CD8-positive, alpha-beta memory T cell (primary cell): ENCODE data around the gene KCNAB1. TPM values are rescaled to one million over a fixed set of nuclear protein-coding genes. Genes with fewer than 3 reads are reported as not detected.
A peak's percentile ranks its signal among the peaks of the same experiment; 100 is the strongest.

ENCODE experiments used
- CTCF ChIA-PET: fragments of 350-600 bp; sonication (Branson Sonifier 250); formaldehyde crosslinking; loops from one replicate; lab custom pipeline; 2021; ENCODE audit warnings: antibody characterized with exemption; lab: Charles Lee
- POLR2A ChIA-PET: fragments of 350-600 bp; sonication (Branson Sonifier 250); formaldehyde crosslinking; loops from one replicate; lab custom pipeline; 2021; ENCODE audit warnings: antibody characterized with exemption; lab: Charles Lee
- DNase-seq, 5 donors: peaks; one replicate each; pipeline versions ENCODE4 v3.0.0 to v3.0.0-alpha.2; 2020 to 2022; ENCODE audit warnings: mixed read lengths in 1 of 5
- H3K27ac ChIP-seq: one replicate; pipeline ENCODE4 v1.7.0; 2013; ENCODE audit warnings: low read depth, mild to moderate bottlenecking, low read length, moderate library complexity
- H3K27me3 ChIP-seq: 2 replicates; pipeline ENCODE4 v1.7.0; 2013; ENCODE audit warnings: low read length, mild to moderate bottlenecking; ENCODE audit not compliant: insufficient read depth, poor library complexity, severe bottlenecking
- H3K36me3 ChIP-seq: 2 replicates; pipeline ENCODE4 v1.7.0; 2013; ENCODE audit warnings: mild to moderate bottlenecking, low read length, moderate library complexity; ENCODE audit not compliant: insufficient read depth
- H3K4me1 ChIP-seq: 2 replicates; pipeline ENCODE4 v1.7.0; 2013; ENCODE audit warnings: mild to moderate bottlenecking, low read length, moderate library complexity; ENCODE audit not compliant: insufficient read depth
- H3K4me3 ChIP-seq: 2 replicates; pipeline ENCODE4 v1.7.0; 2013; ENCODE audit warnings: mild to moderate bottlenecking, low read length
- H3K9me3 ChIP-seq: 2 replicates; pipeline ENCODE4 v1.7.0; 2013; ENCODE audit warnings: mild to moderate bottlenecking, low read length
- H3K27ac Mint-ChIP-seq, 8 donors: one replicate each; pipeline ENCODE4 v1.8.0; 2020 to 2021; ENCODE audit warnings: mixed read lengths in 8 of 8, mild to moderate bottlenecking in 6 of 8, inconsistent platforms in 3 of 8, moderate library complexity in 3 of 8
- H3K27me3 Mint-ChIP-seq, 2 donors: one replicate each; pipeline ENCODE4 v1.8.0; 2020 to 2021; ENCODE audit warnings: mixed read lengths in 2 of 2, mild to moderate bottlenecking in 1 of 2, moderate library complexity in 1 of 2
- H3K36me3 Mint-ChIP-seq, 3 donors: one replicate each; pipeline ENCODE4 v1.8.0; 2020 to 2021; ENCODE audit warnings: mixed read lengths in 3 of 3, inconsistent platforms in 1 of 3, mild to moderate bottlenecking in 1 of 3
- H3K4me1 Mint-ChIP-seq, 3 donors: one replicate each; pipeline ENCODE4 v1.8.0; 2020 to 2021; ENCODE audit warnings: mixed read lengths in 3 of 3, inconsistent platforms in 1 of 3, mild to moderate bottlenecking in 1 of 3
- H3K4me3 Mint-ChIP-seq, 7 donors: one replicate each; pipeline ENCODE4 v1.8.0; 2020 to 2021; ENCODE audit warnings: mixed read lengths in 7 of 7, mild to moderate bottlenecking in 6 of 7, moderate library complexity in 4 of 7, inconsistent platforms in 2 of 7
- H3K9me3 Mint-ChIP-seq, 5 donors: one replicate each; pipeline ENCODE4 v1.8.0; 2020 to 2022; ENCODE audit warnings: mixed read lengths in 5 of 5, mild to moderate bottlenecking in 3 of 5, moderate library complexity in 2 of 5, inconsistent platforms in 1 of 5
- polyA plus RNA-seq: library from polyadenylated mRNA; unstranded; fragments of 300-500 nt; fragmentation: Illumina TruSeq; gene quantifications from one replicate; pipeline ENCODE4 v1.2.3, GENCODE V29; 2021
- total RNA-seq, 2 experiments: library from RNA; stranded (reverse); gene quantifications; one replicate each; pipeline ENCODE4 v1.2.3, GENCODE V29; 2021

The KCNAB1 gene
- total and polyA plus RNA-seq, 3 experiments from 2014 or later = 0.32 TPM; not detected in 2

DNA sequence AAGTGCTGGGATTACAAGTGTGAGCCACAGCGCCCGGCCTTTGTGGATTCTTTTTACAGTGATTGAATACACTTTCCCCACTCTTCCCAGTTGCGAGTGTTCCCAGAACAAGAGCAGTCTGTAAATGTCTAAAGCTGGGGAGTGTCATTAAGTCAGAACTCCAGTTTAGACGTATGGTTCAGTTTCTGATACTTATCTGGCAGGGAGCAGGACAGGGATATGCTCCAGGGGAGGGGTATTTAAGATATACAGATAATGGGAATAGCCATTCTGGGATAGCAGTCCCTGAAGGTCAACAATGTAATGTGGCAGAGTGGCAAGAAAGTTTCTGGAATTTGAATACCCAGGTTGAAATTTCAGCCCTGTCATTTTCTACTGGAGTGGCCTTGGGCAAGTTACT lies 270.5 kb downstream of the KCNAB1 start:
- Mint-ChIP-seq H3K27me3 (peaks cover 4 to 27% of the 10 kb centered on the region in 2 donors), H3K36me3 (no peaks in the 10 kb centered on the region), H3K9me3 (no peaks in the 10 kb centered on the region), H3K4me3 (no peak overlapping the region), H3K27ac (no peak overlapping the region), H3K4me1 (no peaks in the 10 kb centered on the region)
- Histone ChIP-seq H3K4me1 (no peaks in the 10 kb centered on the region), H3K27me3 (no peaks in the 10 kb centered on the region), H3K9me3 (no peaks in the 10 kb centered on the region), H3K36me3 (no peaks in the 10 kb centered on the region), H3K27ac (no peak overlapping the region), H3K4me3 (no peak overlapping the region)
- POLR2A ChIA-PET = interaction anchor here (0.5 kb wide), 1 partner anchor 242 kb away, joined by 3 read pairs; no protein-coding TSS in a partner anchor
- no peak for DNase-seq
- CTCF ChIA-PET = no interaction called here

DNA sequence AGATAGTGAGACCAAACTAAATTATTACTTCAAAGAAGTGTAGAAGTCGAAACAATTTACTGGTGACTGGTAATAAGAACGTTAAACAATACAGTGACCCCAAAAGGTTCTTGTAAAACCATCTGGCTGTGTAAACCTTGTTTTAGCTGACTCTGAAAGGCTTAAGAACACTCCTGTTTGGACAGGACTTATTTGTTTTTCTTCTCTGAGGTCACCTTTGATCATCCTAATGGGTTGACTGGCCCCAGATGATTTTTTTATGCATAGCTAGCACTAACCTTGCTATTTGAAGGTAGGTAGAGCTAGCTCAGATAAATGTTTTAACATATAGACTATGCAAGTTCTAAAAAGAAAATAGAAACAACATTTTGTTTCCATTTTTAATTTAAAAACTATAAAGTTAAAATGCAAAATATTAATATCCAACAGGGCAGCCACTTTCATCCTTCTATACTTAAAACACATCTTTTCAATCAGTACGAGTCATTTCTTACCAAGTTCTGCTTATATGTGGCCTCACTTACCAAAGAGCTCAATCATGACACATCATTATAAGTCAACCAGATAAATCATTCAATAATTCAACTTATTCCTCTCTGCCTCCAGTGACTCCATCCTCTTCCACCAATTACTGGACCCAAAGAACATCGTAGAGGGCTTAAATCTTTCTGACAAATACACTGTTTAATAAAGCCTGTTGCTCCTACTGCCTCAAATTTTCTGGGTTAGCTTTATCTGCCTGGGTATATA lies 275.8 kb downstream of the KCNAB1 start:
- peaks cover 2 to 29% of the 10 kb centered on the region in 2 donors for H3K27me3 Mint-ChIP-seq
- H3K36me3 ChIP-seq = no peaks in the 10 kb centered on the region
- CTCF ChIA-PET = no interaction called here
- no peak overlapping the region for H3K27ac ChIP-seq
- H3K9me3 Mint-ChIP-seq = no peaks in the 10 kb centered on the region
- H3K4me3 ChIP-seq = no peak overlapping the region
- no peak overlapping the region for H3K27ac Mint-ChIP-seq
- H3K4me3 Mint-ChIP-seq = no peak overlapping the region
- H3K27me3 ChIP-seq = no peaks in the 10 kb centered on the region
- DNase-seq = no peak
- no peaks in the 10 kb centered on the region for H3K36me3 Mint-ChIP-seq
- no peaks in the 10 kb centered on the region for H3K4me1 Mint-ChIP-seq
- H3K4me1 ChIP-seq = no peaks in the 10 kb centered on the region
- H3K9me3 ChIP-seq = no peaks in the 10 kb centered on the region
- POLR2A ChIA-PET = interaction anchor here (0.6 to 0.7 kb wide), 2 partner anchors 10 to 802 kb away, joined by 3 to 11 read pairs; no protein-coding TSS in a partner anchor

DNA sequence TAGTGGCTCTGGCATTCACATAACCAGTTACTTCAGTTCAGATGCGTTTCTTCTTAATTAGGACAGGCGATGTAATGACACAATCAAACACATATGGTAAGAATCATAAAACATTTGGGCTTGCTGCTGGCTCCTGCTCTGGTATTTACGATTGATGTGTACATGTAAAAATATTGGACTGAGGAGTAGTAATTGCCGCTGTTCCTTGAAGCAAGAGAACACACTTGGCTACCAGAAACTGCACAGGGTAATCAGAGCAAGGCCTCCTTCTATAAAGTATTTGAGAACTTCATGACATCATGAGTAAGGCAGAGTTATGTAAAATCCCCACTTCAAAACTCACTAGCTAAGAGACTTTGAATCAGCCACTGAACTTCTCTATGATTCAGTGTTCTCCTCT lies 276.5 kb downstream of the KCNAB1 start:
- H3K9me3 Mint-ChIP-seq = no peaks in the 10 kb centered on the region
- peaks cover 2 to 29% of the 10 kb centered on the region in 2 donors for H3K27me3 Mint-ChIP-seq
- POLR2A ChIA-PET = no interaction called here

DNA sequence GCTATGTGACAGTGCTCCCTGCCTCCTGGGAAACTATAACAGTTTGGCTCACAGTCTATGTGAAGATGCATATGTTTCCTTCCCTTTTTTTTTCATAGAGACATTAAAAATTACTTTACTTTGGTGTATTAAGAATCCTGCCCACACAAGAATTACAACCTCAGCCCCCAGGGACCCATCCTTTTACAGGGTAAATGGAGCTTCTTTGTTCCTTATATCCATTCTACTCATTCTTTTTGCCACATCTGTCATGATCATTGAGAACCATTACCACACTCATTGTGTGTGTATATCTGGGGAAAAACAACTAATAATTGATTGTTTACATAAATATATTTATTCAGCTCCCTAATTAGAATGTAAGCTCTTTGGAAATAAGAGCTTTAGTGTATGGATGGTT lies 277.2 kb downstream of the KCNAB1 start:
- Mint-ChIP-seq H3K4me3 (no peak overlapping the region), H3K4me1 (no peaks in the 10 kb centered on the region), H3K36me3 (no peaks in the 10 kb centered on the region)

More for the DNA sequence above, 276.5 kb downstream of the KCNAB1 start:
- no peak overlapping the region for H3K4me3 ChIP-seq
- Mint-ChIP-seq H3K27ac (no peak overlapping the region), H3K4me1 (no peaks in the 10 kb centered on the region), H3K36me3 (no peaks in the 10 kb centered on the region), H3K4me3 (no peak overlapping the region)
- CTCF ChIA-PET = no interaction called here
- no peaks in the 10 kb centered on the region for H3K27me3 ChIP-seq
- no peaks in the 10 kb centered on the region for H3K36me3 ChIP-seq
- H3K27ac ChIP-seq = no peak overlapping the region
- H3K9me3 ChIP-seq = no peaks in the 10 kb centered on the region
- no peaks in the 10 kb centered on the region for H3K4me1 ChIP-seq
- no peak for DNase-seq

DNA sequence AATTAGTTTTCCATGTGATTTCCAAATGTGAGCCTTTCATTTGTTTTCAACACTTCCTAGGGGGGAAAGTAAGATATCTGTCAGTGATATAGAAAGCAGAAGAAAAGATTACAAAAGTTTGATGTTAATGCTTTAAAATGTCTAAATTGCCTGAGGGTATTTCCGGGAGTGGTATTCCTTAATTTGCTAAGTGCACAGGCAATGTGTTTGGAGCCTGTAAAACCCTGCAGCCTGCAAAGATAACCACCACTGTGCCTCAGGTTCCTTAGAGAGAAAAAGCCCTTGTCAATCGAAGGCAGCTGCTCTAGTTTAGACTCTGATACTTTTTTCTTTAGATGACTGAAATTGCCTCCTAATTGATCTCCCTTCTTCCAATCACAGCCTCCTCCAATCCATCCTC lies 279.7 kb downstream of the KCNAB1 start:
- CTCF ChIA-PET = no interaction called here
- no peaks in the 10 kb centered on the region for H3K4me1 Mint-ChIP-seq

More for the DNA sequence above, 277.2 kb downstream of the KCNAB1 start:
- Mint-ChIP-seq H3K27me3 (peaks cover 2 to 29% of the 10 kb centered on the region in 2 donors), H3K9me3 (no peaks in the 10 kb centered on the region), H3K27ac (no peak overlapping the region)
- Histone ChIP-seq H3K27me3 (no peaks in the 10 kb centered on the region), H3K36me3 (no peaks in the 10 kb centered on the region), H3K4me3 (no peak overlapping the region), H3K27ac (no peak overlapping the region), H3K4me1 (no peaks in the 10 kb centered on the region), H3K9me3 (no peaks in the 10 kb centered on the region)
- DNase-seq = no peak
- CTCF ChIA-PET = interaction anchor here (1.1 kb wide), 1 partner anchor 14 kb away, joined by 4 read pairs; no protein-coding TSS in a partner anchor
- POLR2A ChIA-PET = no interaction called here

DNA sequence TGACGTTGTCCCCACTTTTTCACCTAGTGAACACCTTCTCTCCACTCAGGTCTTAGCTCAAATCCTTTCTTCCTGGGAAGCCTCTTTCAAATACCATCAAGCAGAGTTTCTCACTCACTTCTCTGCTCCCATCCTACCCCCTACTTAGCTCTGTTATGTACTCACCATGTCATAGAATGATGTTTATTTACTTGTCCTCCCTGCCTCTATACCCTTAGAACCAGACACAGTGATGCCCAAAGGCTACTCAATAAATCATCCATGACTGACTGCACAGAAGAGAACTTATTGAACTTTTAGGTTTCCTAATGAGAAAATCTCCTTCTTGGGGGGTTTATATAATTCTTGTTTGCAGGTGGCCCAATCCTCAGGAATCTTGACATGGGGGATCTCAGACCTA lies 280.4 kb downstream of the KCNAB1 start:
- Histone ChIP-seq H3K27ac (no peak overlapping the region), H3K36me3 (no peaks in the 10 kb centered on the region), H3K4me3 (no peak overlapping the region), H3K27me3 (no peaks in the 10 kb centered on the region), H3K4me1 (no peaks in the 10 kb centered on the region), H3K9me3 (no peaks in the 10 kb centered on the region)
- no peak overlapping the region for H3K4me3 Mint-ChIP-seq
- no peaks in the 10 kb centered on the region for H3K36me3 Mint-ChIP-seq
- DNase-seq = no peak
- CTCF ChIA-PET = no interaction called here
- POLR2A ChIA-PET = no interaction called here
- no peak overlapping the region for H3K27ac Mint-ChIP-seq
- no peaks in the 10 kb centered on the region for H3K9me3 Mint-ChIP-seq
- H3K27me3 Mint-ChIP-seq = peaks cover 0 to 9% of the 10 kb centered on the region in 2 donors
- H3K4me1 Mint-ChIP-seq = no peaks in the 10 kb centered on the region

More for the DNA sequence above, 279.7 kb downstream of the KCNAB1 start:
- Histone ChIP-seq H3K27ac (no peak overlapping the region), H3K4me3 (no peak overlapping the region), H3K9me3 (no peaks in the 10 kb centered on the region), H3K36me3 (no peaks in the 10 kb centered on the region), H3K4me1 (no peaks in the 10 kb centered on the region), H3K27me3 (no peaks in the 10 kb centered on the region)
- H3K9me3 Mint-ChIP-seq = no peaks in the 10 kb centered on the region
- no peak for DNase-seq
- POLR2A ChIA-PET = no interaction called here
- no peak overlapping the region for H3K4me3 Mint-ChIP-seq
- peak overlapping the region in 2 of 8 donors; percentile 2 to 4 for H3K27ac Mint-ChIP-seq
- H3K36me3 Mint-ChIP-seq = no peaks in the 10 kb centered on the region
- H3K27me3 Mint-ChIP-seq = peaks cover 0 to 9% of the 10 kb centered on the region in 2 donors

DNA sequence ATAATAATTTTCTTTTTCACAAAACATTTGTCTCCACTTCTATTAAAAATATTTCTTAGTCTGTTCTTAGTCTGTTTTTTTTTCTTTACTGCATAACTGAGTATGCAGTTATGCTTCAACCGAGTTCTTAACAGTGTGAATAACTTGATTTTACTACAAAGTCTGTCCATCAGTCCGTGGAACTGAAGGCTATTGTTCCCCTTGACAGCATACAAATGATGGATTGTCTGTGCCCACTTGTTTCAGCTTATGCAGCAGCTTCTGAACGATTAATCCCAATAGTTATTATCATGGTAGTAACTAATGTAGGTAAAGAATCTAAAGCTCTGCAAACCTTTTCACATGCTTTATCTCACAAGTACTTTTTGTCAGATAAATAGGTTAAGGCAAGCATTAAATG lies 283.8 kb downstream of the KCNAB1 start:
- Histone ChIP-seq H3K4me3 (no peak overlapping the region), H3K36me3 (no peaks in the 10 kb centered on the region), H3K9me3 (no peaks in the 10 kb centered on the region), H3K27ac (no peak overlapping the region), H3K4me1 (no peaks in the 10 kb centered on the region), H3K27me3 (no peaks in the 10 kb centered on the region)
- POLR2A ChIA-PET = no interaction called here
- Mint-ChIP-seq H3K27ac (no peak overlapping the region), H3K4me1 (no peaks in the 10 kb centered on the region), H3K4me3 (no peak overlapping the region), H3K27me3 (peaks cover 0 to 3% of the 10 kb centered on the region in 2 donors), H3K36me3 (no peaks in the 10 kb centered on the region), H3K9me3 (no peaks in the 10 kb centered on the region)
- CTCF ChIA-PET = interaction anchor here (1.1 kb wide), 1 partner anchor 798 kb away, joined by 3 read pairs; no protein-coding TSS in a partner anchor
- DNase-seq = no peak

DNA sequence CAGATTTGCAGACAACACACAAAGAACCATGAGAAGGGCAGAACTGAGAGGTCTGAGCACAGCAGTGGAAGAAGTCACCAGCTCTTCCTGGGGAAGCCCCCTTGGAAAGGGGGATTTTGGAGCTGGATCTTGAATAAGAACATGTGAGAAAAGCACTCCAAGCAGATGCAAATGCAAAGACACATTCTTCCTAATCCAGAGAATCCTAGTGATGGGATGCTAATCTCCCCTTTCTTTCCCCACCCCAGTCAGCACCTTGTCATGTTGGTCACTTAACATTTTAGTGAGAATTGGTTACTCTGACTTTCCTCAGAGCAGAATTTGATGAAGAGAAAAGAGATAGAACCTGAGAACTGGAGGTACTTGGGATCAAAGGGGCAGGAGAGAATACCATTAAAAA lies 286.0 kb downstream of the KCNAB1 start:
- Mint-ChIP-seq H3K9me3 (no peaks in the 10 kb centered on the region), H3K27me3 (peaks cover 0 to 3% of the 10 kb centered on the region in 2 donors), H3K4me3 (no peak overlapping the region), H3K36me3 (no peaks in the 10 kb centered on the region), H3K4me1 (no peaks in the 10 kb centered on the region), H3K27ac (peak overlapping the region in 1 of 8 donors; percentile 21)
- Histone ChIP-seq H3K9me3 (no peaks in the 10 kb centered on the region), H3K4me3 (no peak overlapping the region), H3K27me3 (no peaks in the 10 kb centered on the region), H3K4me1 (no peaks in the 10 kb centered on the region), H3K36me3 (no peaks in the 10 kb centered on the region), H3K27ac (no peak overlapping the region)
- ChIA-PET CTCF (no interaction called here), POLR2A (no interaction called here)
- DNase-seq = no peak
